ENCODE data around the gene UQCRC1. TPM values are rescaled to one million over a fixed set of nuclear protein-coding genes. Genes with fewer than 3 reads are reported as not detected.

The UQCRC1 gene
- total and polyA plus RNA-seq, 2 of the 8 experiments (the other 6 are each of a cell fraction or from before 2014, with no cell fraction given), result 310 to 720 TPM

DNA sequence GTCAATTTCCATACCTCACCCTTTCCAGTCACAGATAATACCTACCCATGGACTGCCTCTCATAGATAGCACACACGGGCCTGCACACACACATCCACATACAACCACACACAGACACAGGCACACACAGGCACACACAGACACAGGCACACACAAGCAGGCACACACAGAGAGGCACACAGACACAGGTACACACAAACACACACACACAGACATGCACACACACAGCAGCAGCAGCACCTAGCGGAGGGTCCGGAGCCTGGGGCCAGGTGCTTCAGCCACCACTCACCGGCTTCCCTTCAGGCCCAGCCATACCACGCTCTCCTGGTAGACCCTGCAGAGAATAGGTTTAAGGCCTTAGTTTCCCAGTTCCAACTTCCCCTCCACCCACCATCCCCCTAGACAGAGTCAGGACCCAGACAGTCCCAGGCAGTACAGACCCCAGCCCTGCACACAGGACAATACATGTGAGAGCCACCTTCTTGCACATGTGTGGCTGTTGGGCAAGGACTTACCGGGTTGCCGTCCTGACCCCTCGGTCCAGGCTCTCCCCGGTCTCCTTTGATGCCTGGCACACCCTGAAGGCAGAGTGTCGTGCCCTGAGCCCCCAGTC is 35.4 kb downstream of the UQCRC1 start (continued):
- no peak for TF ChIP-seq SAP30 (IDR thresholded peaks at IDR 0.05; ENCODE audit: insufficient read depth, insufficient replicate concordance, low read length)
- no peak for TF ChIP-seq TCF12 (IDR thresholded peaks at IDR 0.05; ENCODE audit: low read depth, low read length)
- no peak for TF ChIP-seq JUND (IDR thresholded peaks at IDR 0.05; ENCODE audit: low read length)
- TF ChIP-seq RFX5 (IDR thresholded peaks at IDR 0.05; ENCODE audit: borderline replicate concordance, low read depth, low read length), result no peak
- no peak for TF ChIP-seq GTF2F1 (IDR thresholded peaks at IDR 0.05; ENCODE audit: borderline replicate concordance, low read depth, low read length)
- no peak for TF ChIP-seq HDAC2 (IDR thresholded peaks at IDR 0.05; ENCODE audit: borderline replicate concordance in 1 of 2, low read depth in 2 of 2, low read length in 2 of 2)
- TF ChIP-seq, protein P1, sequence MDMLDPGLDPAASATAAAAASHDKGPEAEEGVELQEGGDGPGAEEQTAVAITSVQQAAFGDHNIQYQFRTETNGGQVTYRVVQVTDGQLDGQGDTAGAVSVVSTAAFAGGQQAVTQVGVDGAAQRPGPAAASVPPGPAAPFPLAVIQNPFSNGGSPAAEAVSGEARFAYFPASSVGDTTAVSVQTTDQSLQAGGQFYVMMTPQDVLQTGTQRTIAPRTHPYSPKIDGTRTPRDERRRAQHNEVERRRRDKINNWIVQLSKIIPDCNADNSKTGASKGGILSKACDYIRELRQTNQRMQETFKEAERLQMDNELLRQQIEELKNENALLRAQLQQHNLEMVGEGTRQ (IDR thresholded peaks at IDR 0.05; ENCODE audit: low read length), result no peak

Data from H1 (cell line).